ENCODE measurements around the gene POLR2J.

GRCh38 chr7:102431617-102432298 is 47.0 kb downstream of the POLR2J start:
- TF ChIP-seq CTCF (tag by site-specific recombination; IDR thresholded peaks at IDR 0.05), result no peak
- peak; percentile 93 for TF ChIP-seq ZNF600 (tag by site-specific recombination; IDR thresholded peaks at IDR 0.05)
- no peak for TF ChIP-seq ZBTB8A (tag by site-specific recombination; IDR thresholded peaks at IDR 0.05)
- no peak for TF ChIP-seq ELK4 (IDR thresholded peaks at IDR 0.05; ENCODE audit: borderline replicate concordance, low read depth, low read length)
- TF ChIP-seq ZNF274 (IDR thresholded peaks at IDR 0.05; ENCODE audit: low read length), result no peak
- no peak for TF ChIP-seq ZNF274 (tag by site-specific recombination; IDR thresholded peaks at IDR 0.05; ENCODE audit: borderline replicate concordance)
- no peak for TF ChIP-seq ZNF560 (tag by site-specific recombination; IDR thresholded peaks at IDR 0.05; ENCODE audit: borderline replicate concordance)
- no peak for TF ChIP-seq KLF1 (tag by site-specific recombination; IDR thresholded peaks at IDR 0.05)

Measured in HEK293 (cell line).